Islet of Langerhans (tissue), 1 donor: Measurements from ENCODE around the gene HNRNPA0.

Experiments used
- FAIRE-seq: peaks from one replicate; lab custom pipeline; 2011; peaks lifted over from hg19 to GRCh38; lab: Jason Lieb, UNC

Gene HNRNPA0

DNA sequence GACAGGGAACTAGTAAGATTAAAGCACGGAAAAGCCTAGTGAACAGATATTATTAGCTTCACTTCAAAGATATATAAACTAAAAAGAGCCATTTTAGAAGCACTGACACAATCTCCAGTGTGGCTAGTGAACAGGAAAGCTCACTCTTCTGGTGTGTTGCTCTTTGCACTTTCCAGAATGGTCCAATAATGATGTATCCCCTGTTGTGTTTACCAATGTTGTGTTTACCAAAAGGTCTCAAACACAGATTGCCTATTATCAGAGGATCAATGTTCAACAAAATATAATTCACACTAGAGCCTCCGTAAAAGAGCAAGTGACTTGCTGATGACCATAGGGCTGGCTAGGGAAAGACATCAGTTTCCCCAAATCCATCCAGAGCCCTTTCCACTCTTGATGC is 29.9 kb downstream of the HNRNPA0 start:
- FAIRE-seq: no peak

DNA sequence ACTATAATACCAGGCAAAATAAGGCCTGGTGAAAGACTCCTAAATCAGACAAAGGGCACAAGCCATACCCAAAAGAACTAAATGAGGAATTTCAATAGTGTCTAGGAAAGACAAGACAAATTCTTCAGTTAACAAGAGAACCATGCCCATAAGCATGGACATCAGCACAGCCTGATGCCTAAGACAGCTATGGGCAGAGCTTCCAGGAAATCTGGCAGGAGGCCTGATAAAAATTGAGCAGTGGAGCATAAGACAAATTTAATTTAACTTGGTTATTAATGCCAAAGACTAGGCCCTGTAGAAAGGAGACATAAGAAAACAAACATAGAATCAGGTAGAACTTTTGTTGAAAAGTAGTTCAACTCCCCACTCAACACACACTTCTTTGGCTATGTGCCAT is 35.6 kb downstream of the HNRNPA0 start:
- peak; percentile 93 for FAIRE-seq

DNA sequence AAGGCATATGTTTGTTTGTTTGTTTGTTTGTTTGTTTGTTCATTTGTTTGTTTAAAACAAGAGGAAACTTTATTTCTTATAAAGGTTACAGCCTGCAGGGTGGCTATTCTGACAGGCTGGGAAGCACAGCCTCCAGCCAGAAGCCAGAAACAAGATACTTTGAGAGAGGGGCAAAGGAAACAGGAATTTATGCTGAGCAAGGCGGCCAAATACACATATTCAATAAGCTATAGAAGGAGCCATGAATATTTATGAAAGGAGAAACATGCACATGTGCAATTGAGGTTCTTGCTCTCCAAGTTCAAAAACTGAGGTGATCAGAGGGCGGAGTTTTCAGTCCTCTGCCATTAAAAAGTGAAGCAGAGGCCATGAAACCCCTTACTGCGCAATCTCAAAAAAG is 37.8 kb downstream of the HNRNPA0 start:
- no peak for FAIRE-seq

DNA sequence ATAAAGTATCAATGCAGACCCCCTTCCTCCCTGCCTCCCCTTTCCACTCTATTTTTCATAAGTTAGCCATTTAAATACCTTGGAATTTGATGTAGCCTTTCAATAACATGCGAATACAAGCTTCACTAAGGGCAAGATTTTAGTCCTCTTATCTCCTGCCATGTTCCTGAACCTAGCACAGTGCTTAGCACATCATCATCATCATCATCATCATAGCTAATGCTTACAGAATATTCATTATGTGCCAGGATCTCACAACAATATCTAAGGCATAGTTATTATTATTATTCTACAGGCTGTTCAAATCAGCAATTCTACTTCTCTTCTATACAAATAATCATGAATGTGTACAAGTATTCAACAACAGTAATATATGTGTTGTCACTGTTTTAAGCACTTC is 38.7 kb downstream of the HNRNPA0 start:
- no peak for FAIRE-seq

DNA sequence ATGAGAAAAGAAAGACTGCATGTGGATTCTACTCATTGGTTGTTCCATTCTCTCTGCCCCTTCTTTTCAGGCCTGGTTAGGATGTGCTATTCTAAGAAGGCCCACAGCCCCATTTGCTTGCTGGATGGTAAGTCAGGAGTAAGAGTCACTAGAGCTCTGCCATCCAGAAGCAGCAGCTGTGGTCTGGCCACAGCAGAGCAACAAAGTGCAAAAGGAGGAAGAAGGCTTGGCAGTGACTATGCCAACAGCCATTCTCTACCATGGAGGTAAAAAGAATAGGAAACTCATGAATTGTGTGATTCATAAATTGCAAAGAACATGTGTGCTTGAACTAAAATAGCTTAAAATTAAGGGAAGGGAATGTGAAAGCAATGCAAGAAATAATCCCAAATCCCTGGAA is 39.2 kb downstream of the HNRNPA0 start:
- FAIRE-seq: no peak

DNA sequence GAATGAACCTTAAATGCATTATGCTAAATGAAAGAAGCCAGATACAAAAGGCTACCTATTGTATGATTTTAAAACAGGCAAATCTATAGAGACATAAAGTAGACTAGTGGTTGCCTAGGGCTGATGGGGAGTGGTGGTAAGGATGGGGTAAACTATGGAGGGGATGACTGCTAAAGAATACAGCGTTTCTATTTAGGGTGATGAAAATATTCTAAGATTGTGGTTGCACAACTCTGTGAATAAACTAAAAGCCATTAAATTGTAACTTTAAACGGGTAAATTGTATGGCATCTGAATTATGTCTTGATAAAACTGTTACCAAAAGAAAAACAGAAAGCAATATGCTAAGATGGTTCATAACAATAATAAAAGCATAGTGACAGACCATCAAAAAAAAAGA is 39.7 kb downstream of the HNRNPA0 start:
- no peak for FAIRE-seq

DNA sequence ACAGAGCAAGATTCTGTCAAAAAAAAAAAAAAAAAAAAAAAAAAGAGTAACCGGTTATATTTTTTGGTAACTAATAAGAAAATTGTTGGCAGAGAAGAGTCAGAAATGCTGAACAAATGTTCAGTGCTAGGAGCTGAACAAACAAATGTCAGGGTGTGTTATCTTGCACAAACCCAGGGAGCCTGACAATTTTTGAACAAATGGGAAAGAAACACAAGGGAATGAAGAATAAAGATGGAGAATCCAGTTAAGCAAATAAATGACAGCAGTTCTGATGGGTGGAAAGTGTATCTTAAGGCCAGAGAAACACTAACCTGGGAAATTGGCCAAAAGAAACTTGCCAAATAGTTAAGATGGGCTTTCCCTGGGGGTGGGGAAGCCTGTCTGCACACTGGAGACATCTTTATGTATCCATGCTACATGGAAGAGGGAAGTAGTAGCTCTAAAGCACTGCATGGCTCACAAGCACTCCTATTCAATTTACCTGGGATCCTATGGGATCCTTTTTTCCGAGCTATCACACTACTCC is 42.0 kb downstream of the HNRNPA0 start:
- no peak for FAIRE-seq

DNA sequence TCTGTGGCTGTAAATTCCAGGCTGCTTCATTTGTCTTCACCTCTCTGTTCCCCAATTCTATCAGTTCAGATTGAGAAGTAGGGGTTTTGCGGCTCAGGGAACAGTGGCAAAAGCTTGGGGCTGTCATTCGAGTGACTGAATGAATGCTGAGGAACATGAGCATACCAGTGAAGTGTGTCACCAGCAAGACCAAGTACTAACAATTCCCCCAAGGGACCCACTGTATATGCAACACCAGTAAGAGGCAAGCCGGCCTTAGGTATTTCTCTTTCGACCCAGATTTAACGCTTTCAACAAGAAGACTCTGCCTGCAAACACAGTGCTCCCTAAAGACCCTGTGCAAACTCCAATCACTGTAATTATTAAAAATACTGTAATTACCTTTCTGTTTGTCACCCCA is 44.1 kb downstream of the HNRNPA0 start:
- no peak for FAIRE-seq

DNA sequence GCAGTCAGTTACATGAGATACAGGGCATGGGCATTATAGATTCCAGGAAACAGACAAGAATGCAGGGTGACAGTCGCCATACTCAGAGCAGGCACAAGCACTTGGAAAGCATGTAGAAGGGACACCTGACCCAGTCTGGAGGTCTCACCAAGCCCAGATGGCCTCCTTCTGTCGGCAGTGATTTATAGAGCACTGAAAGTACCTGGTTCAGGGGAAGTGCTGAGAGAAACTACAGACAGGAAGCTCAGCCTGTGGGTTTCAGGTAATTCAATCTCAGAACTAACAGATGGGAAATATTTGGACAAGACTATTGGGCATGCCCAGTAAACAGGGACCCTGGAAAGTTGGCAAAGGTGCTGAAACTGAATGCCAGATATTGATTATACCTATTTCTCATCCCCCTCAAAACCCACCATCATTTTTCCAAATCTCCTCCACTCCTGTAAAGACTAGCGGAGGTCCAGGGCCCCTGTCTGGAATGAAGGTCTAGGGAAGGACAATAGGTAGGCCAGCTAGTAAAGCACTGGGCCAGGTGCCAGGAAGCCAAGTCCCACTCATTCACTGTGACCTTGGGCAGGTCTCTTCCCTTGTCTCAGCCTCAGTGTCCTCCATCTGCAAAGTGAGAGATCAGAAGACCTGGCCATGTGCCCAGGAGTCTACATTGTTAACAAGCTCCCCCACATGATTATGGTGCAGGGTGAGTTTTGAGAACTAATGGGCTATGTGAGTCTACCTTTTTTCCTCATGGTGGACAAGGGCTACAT is 45.2 kb downstream of the HNRNPA0 start:
- FAIRE-seq: no peak

DNA sequence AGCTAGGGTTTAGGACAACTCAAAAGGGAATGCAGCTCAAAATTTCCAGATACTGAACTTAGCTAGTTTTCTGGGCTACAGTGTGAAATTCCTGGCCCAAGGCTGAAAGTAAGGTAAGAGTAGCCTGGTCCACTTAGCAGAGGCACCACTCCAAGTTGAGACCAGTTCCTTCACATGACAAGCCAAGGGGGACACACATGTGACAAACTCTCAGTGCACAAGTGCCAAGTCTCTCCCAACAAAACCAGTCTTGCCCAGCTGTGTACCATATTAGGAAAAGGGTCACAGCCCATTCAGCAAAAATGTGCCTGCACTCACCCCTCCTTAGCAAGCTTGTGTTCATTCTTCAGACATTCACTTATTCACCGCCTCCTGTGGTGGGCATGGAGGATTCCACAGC is 46.1 kb downstream of the HNRNPA0 start:
- no peak for FAIRE-seq

DNA sequence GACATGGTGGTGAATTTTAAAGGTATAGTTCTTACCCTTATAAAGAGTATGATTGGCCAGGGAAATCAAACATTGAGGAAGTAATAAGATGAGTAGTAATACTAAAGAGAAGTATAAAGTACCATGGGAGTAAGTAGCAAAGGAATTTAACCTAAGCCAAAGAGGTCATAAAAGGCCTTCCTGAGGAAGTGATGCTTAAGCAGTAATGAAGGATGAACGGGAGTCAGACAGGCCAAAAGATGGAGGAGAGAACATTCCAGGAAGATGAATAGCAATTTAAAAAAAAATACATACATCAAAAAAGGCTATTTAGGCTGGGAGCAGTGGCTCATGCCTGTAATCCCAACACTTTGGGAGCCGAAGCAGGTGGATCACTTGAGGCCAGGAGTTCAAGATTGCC is 47.3 kb downstream of the HNRNPA0 start:
- FAIRE-seq: no peak

DNA sequence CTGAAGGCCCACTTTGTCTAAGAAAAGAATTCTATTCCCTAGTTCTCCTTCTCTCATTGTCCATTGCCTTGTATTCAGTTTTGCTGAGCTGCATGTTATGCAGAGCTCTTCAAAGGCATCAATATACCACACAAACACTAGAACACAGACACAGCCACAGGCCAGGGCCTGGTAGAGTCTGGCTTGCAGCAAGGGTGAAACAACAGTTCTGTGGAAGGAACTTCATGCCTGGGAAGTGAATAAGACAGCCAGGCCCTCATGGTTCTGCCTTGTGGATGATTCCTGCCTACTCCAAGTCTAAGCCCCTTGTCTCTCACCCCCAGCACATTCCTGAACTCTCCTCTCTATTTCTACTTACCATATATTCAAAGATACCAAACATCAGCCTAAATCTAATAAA is 49.1 kb downstream of the HNRNPA0 start:
- FAIRE-seq: no peak

DNA sequence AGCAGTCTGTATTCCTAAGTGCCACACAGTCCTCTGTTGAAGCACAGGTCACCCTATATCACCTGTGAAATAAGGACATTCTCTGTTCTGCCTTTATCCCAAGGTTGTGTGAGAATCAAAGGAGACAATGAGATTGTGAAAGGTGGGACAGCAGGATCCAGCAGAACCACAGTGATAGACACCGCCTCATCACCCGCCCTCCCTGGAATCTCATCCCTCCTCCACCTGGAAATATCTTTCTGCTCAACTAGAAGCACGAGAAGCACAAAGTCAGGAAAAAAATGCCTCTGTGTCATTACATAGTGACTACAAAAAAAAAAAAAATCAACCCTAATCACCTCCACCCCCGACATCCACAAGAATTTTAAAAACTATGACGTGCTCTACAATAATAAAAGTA is 50.6 kb downstream of the HNRNPA0 start:
- FAIRE-seq: no peak

DNA sequence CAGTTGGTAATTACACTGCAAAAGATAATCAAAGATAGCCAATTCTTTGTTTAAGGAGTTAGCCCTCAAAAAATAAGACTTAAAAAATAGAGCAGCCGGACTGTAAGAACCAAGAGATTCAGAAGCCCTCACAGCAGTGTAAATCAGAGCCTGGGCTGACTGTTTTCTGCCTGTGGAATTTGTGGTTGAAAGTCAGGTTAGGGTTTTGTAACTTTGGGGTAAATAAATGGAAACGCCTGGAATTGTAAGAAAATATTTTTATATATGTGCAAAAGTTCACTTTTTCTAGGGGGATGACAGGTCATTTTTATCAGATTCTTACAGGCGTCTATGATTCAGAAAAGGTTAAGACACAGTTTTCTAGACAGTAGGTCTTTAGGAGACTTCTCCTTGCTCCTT is 53.9 kb downstream of the HNRNPA0 start:
- no peak for FAIRE-seq

DNA sequence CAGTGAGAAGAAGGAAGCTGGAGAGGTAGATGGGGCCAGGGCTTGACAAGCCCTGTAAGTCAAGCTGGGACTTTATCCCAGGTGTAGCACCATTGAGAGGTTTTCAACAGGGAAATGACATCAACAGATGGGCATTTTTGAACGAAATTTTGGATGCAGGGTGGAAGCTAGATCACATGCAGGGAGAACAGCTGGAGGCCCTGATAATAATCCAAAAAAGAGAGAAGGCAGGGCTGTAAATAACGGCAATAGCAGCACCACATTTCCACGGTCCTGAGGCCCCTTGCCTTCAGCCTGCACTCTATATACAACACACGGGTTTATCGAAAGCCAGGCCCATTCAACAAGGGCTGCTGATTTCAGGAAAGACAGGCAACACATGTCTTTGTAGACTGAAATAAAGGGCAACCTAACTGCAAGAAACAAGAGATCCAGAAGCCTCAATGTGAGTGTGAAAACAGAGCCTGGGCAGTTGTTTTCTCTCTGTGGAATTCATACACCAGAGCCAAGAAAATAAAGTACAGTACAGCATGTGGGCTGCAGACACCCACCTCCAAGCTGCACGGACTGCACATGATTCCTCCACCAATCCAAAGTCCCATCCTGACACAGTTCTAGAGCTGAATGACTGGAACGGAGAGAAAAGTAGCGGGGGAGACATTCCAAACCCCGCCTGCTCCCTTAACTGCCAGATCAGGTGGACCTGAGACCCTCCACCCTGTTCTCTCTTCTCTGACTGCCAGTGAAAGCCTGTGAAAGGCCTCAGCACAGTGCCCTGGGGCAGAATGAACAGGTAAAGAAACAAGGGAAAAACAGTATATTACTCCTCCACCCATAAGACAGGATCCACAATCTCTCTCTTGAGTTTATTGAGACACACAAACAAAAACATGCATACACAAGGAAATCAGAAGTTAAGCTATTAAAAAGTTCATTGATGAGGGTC is 54.6 kb downstream of the HNRNPA0 start:
- no peak for FAIRE-seq

DNA sequence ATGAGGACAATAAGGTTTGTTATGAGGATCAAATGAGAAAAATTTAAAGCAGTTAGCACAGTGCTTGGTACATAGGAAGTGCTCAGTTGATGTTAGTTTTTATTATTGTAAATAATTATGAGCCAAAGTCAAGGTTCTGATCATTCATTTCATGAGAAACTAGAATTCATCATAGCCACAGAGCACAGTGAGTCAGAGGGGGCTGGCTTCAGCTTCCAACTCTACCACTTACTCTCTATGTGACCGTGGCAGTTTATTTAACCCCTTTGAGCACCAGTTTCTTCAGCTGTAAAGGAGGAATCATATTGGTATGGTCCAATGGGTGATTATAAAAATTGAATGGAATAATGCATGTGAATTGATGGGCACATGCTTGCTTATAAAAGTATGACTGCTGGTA is 57.7 kb downstream of the HNRNPA0 start:
- FAIRE-seq: no peak

DNA sequence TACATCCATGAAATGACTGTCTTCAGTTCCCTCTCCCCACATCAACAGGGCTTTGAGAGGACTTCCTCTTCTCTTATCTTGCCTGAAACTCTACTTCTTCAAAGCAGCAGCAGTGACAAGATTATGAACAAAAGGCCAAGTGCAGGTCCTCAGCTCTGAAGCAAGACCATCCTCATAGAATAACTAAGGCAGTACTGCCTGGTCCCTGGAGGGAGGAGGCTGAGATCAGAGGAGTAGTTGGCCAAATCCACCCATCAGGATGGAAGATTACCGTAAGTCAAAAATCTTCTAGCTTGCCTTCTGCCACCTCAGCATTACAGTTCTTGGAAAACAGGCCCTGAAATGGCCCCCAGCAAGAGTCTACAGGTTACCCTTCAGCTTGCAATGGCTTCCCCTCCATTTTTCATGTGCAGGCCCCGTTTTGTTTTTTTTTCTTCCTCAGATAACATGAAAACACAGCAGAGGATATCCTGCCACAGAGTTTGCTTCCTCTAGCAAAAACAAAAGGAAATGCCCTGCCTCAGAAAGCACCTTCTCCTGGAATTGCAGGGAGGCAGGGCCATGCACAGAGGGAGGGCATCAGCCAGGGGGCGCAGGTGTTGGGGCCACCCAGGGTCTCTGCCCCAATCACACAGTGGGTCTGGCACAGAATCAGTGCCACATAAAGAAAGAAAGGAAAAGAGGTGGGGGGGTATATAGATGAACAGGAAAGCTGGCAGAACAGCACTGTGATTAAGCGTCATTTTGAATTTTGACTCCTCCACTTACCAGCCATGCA is 58.3 kb downstream of the HNRNPA0 start:
- FAIRE-seq: no peak
